ENCODE data around the gene SLC9A8. TPM values are rescaled to one million over a fixed set of nuclear protein-coding genes. Genes with fewer than 3 reads are reported as not detected.

Gene SLC9A8
- total and polyA plus RNA-seq, 7 experiments from 2014 or later, result 6.2 to 42.5 (median 23.6) TPM

DNA sequence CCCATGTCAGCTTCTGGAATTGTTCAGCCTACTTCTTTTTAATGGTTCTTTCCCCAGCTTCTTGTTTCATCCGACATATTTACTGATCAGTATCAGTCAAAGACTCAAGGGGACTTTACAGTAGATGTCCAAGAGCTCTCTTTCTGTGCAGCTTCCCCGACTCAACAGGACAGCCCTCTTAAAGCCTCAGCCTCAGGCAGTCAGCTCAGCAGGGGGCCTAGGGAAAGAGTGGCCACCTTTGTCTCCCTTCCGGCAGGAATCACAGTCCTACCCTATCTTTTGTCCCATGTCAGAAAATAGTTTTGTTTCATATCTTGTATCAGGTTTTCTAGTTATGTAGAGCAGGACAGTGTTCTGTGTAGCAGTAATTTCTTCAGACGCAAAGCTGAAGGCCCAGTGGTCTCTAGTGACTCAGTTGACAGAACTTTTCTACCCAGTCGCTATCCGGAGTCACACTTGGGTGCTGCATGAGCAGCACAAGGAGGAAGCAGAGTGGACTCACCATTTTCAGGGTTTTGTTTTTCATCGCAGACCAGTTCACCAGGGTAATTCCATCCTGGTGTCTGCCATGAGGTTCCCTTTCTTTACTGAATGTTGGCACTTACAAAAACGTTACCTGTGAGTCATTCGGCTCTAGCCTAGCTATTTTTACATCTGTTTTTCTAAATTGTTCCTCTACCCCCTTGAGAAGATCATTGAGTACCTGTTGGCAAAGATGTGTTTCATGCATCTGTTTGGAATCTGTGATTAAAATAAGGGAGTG lies 55.0 kb downstream of the SLC9A8 start:
- ATAC-seq, result no peak
- peaks cover 0 to 1% (median 0%) of the 10 kb centered on the region in 7 donors for H3K4me1 Mint-ChIP-seq
- no peak overlapping the region for H3K27ac ChIP-seq (ENCODE audit: low read depth, low read length)

DNA sequence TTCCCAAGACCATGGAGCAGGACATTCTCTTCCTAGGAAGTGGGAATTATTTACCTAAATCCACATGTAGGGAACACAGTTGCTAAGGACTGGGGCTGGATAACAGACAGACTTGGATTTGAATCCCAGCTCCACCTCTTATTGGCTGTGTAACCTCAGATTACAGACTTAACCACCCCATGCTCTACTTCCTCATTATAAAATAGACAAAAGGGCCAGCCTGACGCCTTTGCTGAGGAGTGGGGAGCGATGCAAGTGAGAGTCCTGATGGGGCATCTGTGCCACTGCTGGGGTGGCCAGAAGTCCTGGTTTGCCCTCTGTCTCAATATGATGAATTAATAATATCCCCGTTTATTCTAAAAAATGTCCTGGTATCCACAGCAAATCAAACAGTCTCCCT lies 55.9 kb downstream of the SLC9A8 start:
- Mint-ChIP-seq H3K4me3 (no peak overlapping the region), H3K4me1 (peaks cover 0 to 1% (median 0%) of the 10 kb centered on the region in 7 donors), H3K36me3 (peaks cover 4 to 35% (median 12%) of the 10 kb centered on the region in 5 donors), H3K9me3 (no peaks in the 10 kb centered on the region), H3K27ac (peak overlapping the region in 1 of 9 donors; percentile 7), H3K27me3 (no peaks in the 10 kb centered on the region)
- DNase-seq (no peak), ATAC-seq (no peak)
- Histone ChIP-seq H3K36me3 (ENCODE audit: control insufficient read depth in 2 of 3, insufficient read depth in 3 of 3, low read length in 3 of 3) (peaks cover 4 to 49% (median 9%) of the 10 kb centered on the region in 3 experiments), H3K27ac (ENCODE audit: low read depth, low read length) (no peak overlapping the region), H3K9me3 (ENCODE audit: control insufficient read depth in 2 of 3, low read length in 3 of 3) (no peaks in the 10 kb centered on the region), H3K4me3 (ENCODE audit: low read length) (no peak overlapping the region), H3K27me3 (ENCODE audit: control insufficient read depth in 2 of 2, insufficient read depth in 2 of 2, low read length in 2 of 2) (no peaks in the 10 kb centered on the region), H3K4me1 (ENCODE audit: control insufficient read depth in 2 of 2, insufficient read depth in 2 of 2, low read length in 2 of 2) (no peaks in the 10 kb centered on the region)
- ChIA-PET CTCF (no interaction called here), POLR2A (no interaction called here)
- intact Hi-C loops (cut with micrococcal nuclease), result no loop called here

More for the DNA sequence above, 55.0 kb downstream of the SLC9A8 start:
- Histone ChIP-seq H3K9me3 (ENCODE audit: control insufficient read depth in 2 of 3, low read length in 3 of 3) (no peaks in the 10 kb centered on the region), H3K27me3 (ENCODE audit: control insufficient read depth in 2 of 2, insufficient read depth in 2 of 2, low read length in 2 of 2) (no peaks in the 10 kb centered on the region), H3K4me3 (ENCODE audit: low read length) (no peak overlapping the region), H3K4me1 (ENCODE audit: control insufficient read depth in 2 of 2, insufficient read depth in 2 of 2, low read length in 2 of 2) (no peaks in the 10 kb centered on the region), H3K36me3 (ENCODE audit: control insufficient read depth in 2 of 3, insufficient read depth in 3 of 3, low read length in 3 of 3) (peaks cover 4 to 49% (median 9%) of the 10 kb centered on the region in 3 experiments)
- Mint-ChIP-seq H3K4me3 (no peak overlapping the region), H3K9me3 (no peaks in the 10 kb centered on the region), H3K36me3 (peaks cover 4 to 40% (median 12%) of the 10 kb centered on the region in 5 donors), H3K27me3 (no peaks in the 10 kb centered on the region), H3K27ac (no peak overlapping the region)
- intact Hi-C loops (cut with micrococcal nuclease), result no loop called here
- no peak for DNase-seq
- ChIA-PET CTCF (interaction anchor here (0.5 kb wide), 1 partner anchor 334 kb away, joined by 3 read pairs; no protein-coding TSS in a partner anchor), POLR2A (no interaction called here)

DNA sequence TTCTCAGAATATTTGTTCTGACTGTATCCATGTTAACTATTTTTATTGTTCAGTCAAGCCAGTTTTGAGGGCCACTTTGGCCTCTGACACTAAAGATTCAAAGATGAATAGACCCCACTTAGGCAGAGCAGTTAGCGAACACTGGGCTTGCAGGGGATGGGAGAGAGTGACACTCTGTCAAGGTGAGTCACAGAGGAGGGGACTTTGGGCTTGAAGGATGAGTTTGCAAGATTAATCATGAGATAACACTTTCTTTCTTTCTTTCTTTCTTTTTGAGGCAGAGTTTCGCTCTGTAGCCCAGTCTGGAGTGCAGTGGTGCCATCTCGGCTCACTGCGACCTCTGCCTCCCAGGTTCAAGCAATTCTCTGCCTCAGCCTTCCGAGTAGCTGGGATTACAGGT lies 56.3 kb downstream of the SLC9A8 start:
- Mint-ChIP-seq H3K27ac (peak overlapping the region in 1 of 9 donors; percentile 7), H3K4me3 (no peak overlapping the region), H3K27me3 (no peaks in the 10 kb centered on the region), H3K4me1 (peaks cover 0 to 1% (median 0%) of the 10 kb centered on the region in 7 donors), H3K36me3 (peaks cover 4 to 35% (median 12%) of the 10 kb centered on the region in 5 donors), H3K9me3 (no peaks in the 10 kb centered on the region)
- H3K27ac ChIP-seq (ENCODE audit: low read depth, low read length), result no peak overlapping the region
- POLR2A ChIA-PET, result no interaction called here
- H3K4me1 ChIP-seq (ENCODE audit: control insufficient read depth in 2 of 2, insufficient read depth in 2 of 2, low read length in 2 of 2), result no peaks in the 10 kb centered on the region
- DNase-seq (no peak), ATAC-seq (no peak)
- H3K4me3 ChIP-seq (ENCODE audit: low read length), result no peak overlapping the region
- H3K36me3 ChIP-seq (ENCODE audit: control insufficient read depth in 2 of 3, insufficient read depth in 3 of 3, low read length in 3 of 3), result peaks cover 4 to 48% (median 9%) of the 10 kb centered on the region in 3 experiments
- no peaks in the 10 kb centered on the region for H3K9me3 ChIP-seq (ENCODE audit: control insufficient read depth in 2 of 3, low read length in 3 of 3)
- CTCF ChIA-PET, result no interaction called here
- intact Hi-C loops (cut with micrococcal nuclease), result no loop called here
- no peaks in the 10 kb centered on the region for H3K27me3 ChIP-seq (ENCODE audit: control insufficient read depth in 2 of 2, insufficient read depth in 2 of 2, low read length in 2 of 2)

DNA sequence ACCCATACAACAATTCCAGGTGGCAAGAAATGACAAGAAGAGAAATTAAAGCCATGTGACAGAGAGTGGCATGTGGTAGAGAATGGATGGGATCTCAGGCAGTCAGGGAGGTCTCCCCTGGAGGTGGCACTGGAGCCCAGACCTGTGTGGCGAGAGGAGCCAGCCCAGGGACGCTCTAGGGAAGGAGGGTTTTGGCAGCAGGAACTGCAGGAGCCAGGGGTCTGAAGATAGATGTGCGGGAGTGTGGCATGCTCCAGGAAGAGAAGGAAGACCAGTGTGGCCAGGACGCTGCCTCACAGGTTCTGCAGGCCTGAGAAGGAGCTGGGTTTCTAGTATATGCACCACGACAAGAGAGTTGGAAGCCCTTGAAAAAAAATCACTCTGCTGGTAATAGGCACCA lies 57.6 kb downstream of the SLC9A8 start:
- no peaks in the 10 kb centered on the region for H3K9me3 Mint-ChIP-seq
- Histone ChIP-seq H3K27me3 (ENCODE audit: control insufficient read depth in 2 of 2, insufficient read depth in 2 of 2, low read length in 2 of 2) (no peaks in the 10 kb centered on the region), H3K36me3 (ENCODE audit: control insufficient read depth in 2 of 3, insufficient read depth in 3 of 3, low read length in 3 of 3) (peaks cover 0 to 46% (median 3%) of the 10 kb centered on the region in 3 experiments), H3K27ac (ENCODE audit: low read depth, low read length) (no peak overlapping the region), H3K4me3 (ENCODE audit: low read length) (no peak overlapping the region), H3K9me3 (ENCODE audit: control insufficient read depth in 2 of 3, low read length in 3 of 3) (no peaks in the 10 kb centered on the region), H3K4me1 (ENCODE audit: control insufficient read depth in 2 of 2, insufficient read depth in 2 of 2, low read length in 2 of 2) (no peaks in the 10 kb centered on the region)
- ATAC-seq (no peak), DNase-seq (no peak)
- ChIA-PET CTCF (interaction anchor here (0.6 kb wide), 1 partner anchor 1058 kb away, joined by 3 read pairs; no protein-coding TSS in a partner anchor), POLR2A (no interaction called here)
- peaks cover 4 to 28% (median 13%) of the 10 kb centered on the region in 5 donors for H3K36me3 Mint-ChIP-seq
- H3K4me1 Mint-ChIP-seq, result peaks cover 0 to 5% (median 0%) of the 10 kb centered on the region in 7 donors
- peak overlapping the region in 2 of 9 donors; percentile 10 to 73 for H3K27ac Mint-ChIP-seq
- intact Hi-C loops (cut with micrococcal nuclease), result no loop called here
- H3K27me3 Mint-ChIP-seq, result no peaks in the 10 kb centered on the region
- H3K4me3 Mint-ChIP-seq, result no peak overlapping the region

DNA sequence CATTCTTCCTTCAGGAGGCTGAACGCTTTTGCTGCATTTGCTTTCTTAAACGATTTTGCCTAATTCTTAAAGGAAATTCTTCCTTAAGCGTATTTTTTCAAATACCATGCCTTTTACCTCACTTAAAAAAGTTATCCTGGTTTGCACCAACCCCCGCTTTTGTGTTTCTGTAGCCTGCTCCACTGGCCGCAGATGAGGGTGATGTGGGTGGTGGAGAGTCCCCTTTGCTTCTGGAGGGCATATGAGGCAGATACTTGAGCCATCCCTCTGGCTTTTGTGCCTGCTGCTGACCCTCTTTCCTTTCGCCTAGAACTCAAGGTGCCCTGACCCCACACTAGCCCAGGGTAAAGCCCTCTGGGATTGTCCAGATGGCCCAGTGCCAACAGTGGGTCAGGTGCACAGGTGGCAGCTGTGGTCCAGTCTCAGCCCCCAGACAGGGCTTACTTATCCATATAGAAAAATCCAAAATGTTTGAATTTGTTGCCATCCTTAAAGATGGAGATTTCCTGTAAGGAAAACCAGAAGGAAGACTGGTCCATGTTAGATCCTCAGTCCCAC lies 58.8 kb downstream of the SLC9A8 start:
- Mint-ChIP-seq H3K9me3 (no peaks in the 10 kb centered on the region), H3K27me3 (no peaks in the 10 kb centered on the region), H3K36me3 (peaks cover 4 to 25% (median 13%) of the 10 kb centered on the region in 5 donors), H3K27ac (no peak overlapping the region), H3K4me3 (no peak overlapping the region), H3K4me1 (peaks cover 0 to 5% (median 0%) of the 10 kb centered on the region in 7 donors)
- ATAC-seq (no peak), DNase-seq (no peak)
- ChIA-PET CTCF (no interaction called here), POLR2A (no interaction called here)
- no peak overlapping the region for H3K4me3 ChIP-seq (ENCODE audit: low read length)
- peaks cover 0 to 45% (median 0%) of the 10 kb centered on the region in 3 experiments for H3K36me3 ChIP-seq (ENCODE audit: control insufficient read depth in 2 of 3, insufficient read depth in 3 of 3, low read length in 3 of 3)
- no peaks in the 10 kb centered on the region for H3K27me3 ChIP-seq (ENCODE audit: control insufficient read depth in 2 of 2, insufficient read depth in 2 of 2, low read length in 2 of 2)
- intact Hi-C loops (cut with micrococcal nuclease), result no loop called here
- no peak overlapping the region for H3K27ac ChIP-seq (ENCODE audit: low read depth, low read length)
- H3K4me1 ChIP-seq (ENCODE audit: control insufficient read depth in 2 of 2, insufficient read depth in 2 of 2, low read length in 2 of 2), result no peaks in the 10 kb centered on the region
- no peaks in the 10 kb centered on the region for H3K9me3 ChIP-seq (ENCODE audit: control insufficient read depth in 2 of 3, low read length in 3 of 3)

DNA sequence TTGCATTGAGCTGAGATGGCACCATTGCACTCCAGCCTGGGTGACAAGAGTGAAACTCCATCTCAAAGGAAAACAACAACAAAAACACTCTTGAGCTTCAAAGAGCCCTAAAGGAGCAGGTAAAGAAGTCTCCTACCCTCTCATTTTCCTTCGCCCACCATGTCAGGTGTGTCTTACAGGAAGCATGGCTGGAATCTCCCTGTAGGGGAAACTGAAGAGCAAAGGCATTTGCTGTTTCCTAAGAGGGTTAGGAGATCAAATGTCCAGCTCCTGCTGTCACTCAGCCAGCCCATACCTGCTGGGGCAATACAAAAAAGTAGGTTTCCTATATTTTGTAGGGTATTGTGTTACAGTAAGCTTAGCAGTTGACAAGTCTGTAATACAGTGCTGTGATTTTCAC lies 59.4 kb downstream of the SLC9A8 start:
- ATAC-seq (no peak), DNase-seq (no peak)
- Mint-ChIP-seq H3K36me3 (peaks cover 4 to 27% (median 10%) of the 10 kb centered on the region in 5 donors), H3K4me3 (no peak overlapping the region), H3K4me1 (peaks cover 0 to 5% (median 0%) of the 10 kb centered on the region in 7 donors), H3K9me3 (no peaks in the 10 kb centered on the region), H3K27ac (no peak overlapping the region), H3K27me3 (no peaks in the 10 kb centered on the region)
- H3K27ac ChIP-seq (ENCODE audit: low read depth, low read length), result no peak overlapping the region
- peaks cover 0 to 48% (median 0%) of the 10 kb centered on the region in 3 experiments for H3K36me3 ChIP-seq (ENCODE audit: control insufficient read depth in 2 of 3, insufficient read depth in 3 of 3, low read length in 3 of 3)
- no peaks in the 10 kb centered on the region for H3K9me3 ChIP-seq (ENCODE audit: control insufficient read depth in 2 of 3, low read length in 3 of 3)
- no peaks in the 10 kb centered on the region for H3K4me1 ChIP-seq (ENCODE audit: control insufficient read depth in 2 of 2, insufficient read depth in 2 of 2, low read length in 2 of 2)
- POLR2A ChIA-PET, result interaction anchor here (0.7 kb wide), 1 partner anchor 987 kb away, joined by 4 read pairs; no protein-coding TSS in a partner anchor
- H3K27me3 ChIP-seq (ENCODE audit: control insufficient read depth in 2 of 2, insufficient read depth in 2 of 2, low read length in 2 of 2), result no peaks in the 10 kb centered on the region
- no peak overlapping the region for H3K4me3 ChIP-seq (ENCODE audit: low read length)
- CTCF ChIA-PET, result interaction anchor here (0.7 to 1.4 kb wide), 2 partner anchors 17 to 163 kb away, joined by 3 read pairs; no protein-coding TSS in a partner anchor
- intact Hi-C loops (cut with micrococcal nuclease), result no loop called here

All from naive thymus-derived CD4-positive, alpha-beta T cell (primary cell).